ENCODE measurements around the gene COL2A1. TPM values are rescaled to one million over a fixed set of nuclear protein-coding genes. Genes with fewer than 3 reads are reported as not detected.

COL2A1 gene
- total and polyA plus RNA-seq, 9 of the 15 experiments (the other 6 are each of a cell fraction or from before 2014, with no cell fraction given): 0.46 TPM; not detected in 8

- ChIA-PET POLR2A (interaction anchor here (1.0 kb wide), 1 partner anchor 11 kb away, joined by 3 read pairs; no protein-coding TSS in a partner anchor), CTCF (ENCODE audit: low intra/inter-chr PET ratio) (no interaction called here)
- BruUV-seq (replicated peaks): no TSS peak
- H3K79me2 ChIP-seq (ENCODE audit: control insufficient read depth, insufficient read depth, low read length): no peaks in the 10 kb centered on the region
- H3K27me3 ChIP-seq (ENCODE audit: control insufficient read depth in 2 of 2, insufficient read depth in 2 of 2, low read length in 2 of 2): peaks cover 31 to 66% of the 10 kb centered on the region in 2 experiments; a peak in 4 of 5 replicates
- H3K4me3 ChIP-seq: no peak overlapping the region
- H3K4me1 ChIP-seq (replicated peaks in 1 of 2; ENCODE audit: control insufficient read depth in 2 of 2, insufficient read depth in 2 of 2, low read length in 2 of 2): peaks cover 0 to 25% of the 10 kb centered on the region in 2 experiments; a peak in 2 of 5 replicates
- ATAC-seq (no peak), DNase-seq (ENCODE audit: extremely low read depth in 1 of 4, low spot score in 3 of 4) (no peak), FAIRE-seq (no peak)
- no peaks in the 10 kb centered on the region for H3K9me3 ChIP-seq (replicated peaks; ENCODE audit: control insufficient read depth, insufficient read depth, low read depth, low read length)
- WGBS (ENCODE audit: insufficient coverage, low coverage, missing lambda C conversion rate): 2% methylated on average over 6 of the region's 6 CpGs
- no peak for TF ChIP-seq E2F8 (IDR thresholded peaks at IDR 0.05; ENCODE audit: low read depth, partially characterized antibody)
- TF ChIP-seq, protein P1, sequence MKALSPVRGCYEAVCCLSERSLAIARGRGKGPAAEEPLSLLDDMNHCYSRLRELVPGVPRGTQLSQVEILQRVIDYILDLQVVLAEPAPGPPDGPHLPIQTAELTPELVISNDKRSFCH (CRISPR knock-in tag; IDR thresholded peaks at IDR 0.05): no peak
- TF ChIP-seq, protein P1 (tag; IDR thresholded peaks at IDR 0.05): no peak
- TF ChIP-seq WHSC1 (IDR thresholded peaks at IDR 0.05; ENCODE audit: low read length): no peak
- TF ChIP-seq NR2C2 (CRISPR knock-in tag; IDR thresholded peaks at IDR 0.05): no peak
- TF ChIP-seq NR2C2 (tag; IDR thresholded peaks at IDR 0.05): no peak
- TF ChIP-seq ZNF79 (CRISPR knock-in tag; IDR thresholded peaks at IDR 0.05; ENCODE audit: low read depth): no peak
- TF ChIP-seq HLTF (IDR thresholded peaks at IDR 0.05): no peak
- TF ChIP-seq STAT5B (CRISPR knock-in tag; IDR thresholded peaks at IDR 0.05): no peak
- no peak for TF ChIP-seq ZNF584 (CRISPR knock-in tag; IDR thresholded peaks at IDR 0.05; ENCODE audit: low read depth)
- peak; percentile 64 for TF ChIP-seq CREM (IDR thresholded peaks at IDR 0.05; ENCODE audit: low read depth)
- no peak overlapping the region for H3K27ac ChIP-seq (ENCODE audit: extremely low read depth, low read depth, low read length)
- no peaks in the 10 kb centered on the region for H4K20me1 ChIP-seq (replicated peaks; ENCODE audit: control insufficient read depth, insufficient read depth, low read length)
- H3K9ac ChIP-seq (ENCODE audit: insufficient read depth in 1 of 2, low read depth in 2 of 2, low read length in 2 of 2): no peak overlapping the region
- intact Hi-C loops (cut with micrococcal nuclease) (no loop called here), in situ Hi-C loops (cut with MboI) (no loop called here)
- no peaks in the 10 kb centered on the region for H3K36me3 ChIP-seq (ENCODE audit: control insufficient read depth, insufficient read depth, low read length)
- H3K9me1 ChIP-seq (ENCODE audit: control insufficient read depth, insufficient read depth, low read length): no peaks in the 10 kb centered on the region
- no peak overlapping the region for H3K4me2 ChIP-seq (ENCODE audit: insufficient read depth, low read length)
- no peak overlapping the region for H2AFZ ChIP-seq (ENCODE audit: low read depth, low read length)
These were observed 65.2 kb downstream of the COL2A1 start for GRCh38 chr12:47939009-47939601.
